Upper lobe of left lung (tissue), 4 donors: Measurements from ENCODE around the gene PTGER1.

Source experiments
- CTCF ChIP-seq, 6 experiments: fragments of 450-650 bp in 4 of 6; fragments of 200-600 bp in 2 of 6; sonication (generic) in 2 of 6; IDR thresholded peaks; one replicate each; pipeline ENCODE4 v1.5.1; 2016 to 2019; ENCODE audit warnings: antibody characterized with exemption in 6 of 6
- POLR2A ChIP-seq, 4 donors: fragments of 450-650 bp; IDR thresholded peaks; one replicate each; pipeline ENCODE4 v1.5.1; 2016 to 2017; ENCODE audit warnings: antibody characterized with exemption in 4 of 4, mild to moderate bottlenecking in 2 of 4
- POLR2AphosphoS5 ChIP-seq, 2 donors: sonication (generic); formaldehyde crosslinking; IDR thresholded peaks; one replicate each; pipeline ENCODE4 v1.5.1; 2017; ENCODE audit warnings: antibody characterized with exemption in 2 of 2

- TF ChIP-seq CTCF (IDR thresholded peaks at IDR 0.05) (no peak), POLR2A (IDR thresholded peaks at IDR 0.05) (peak in 1 of 4 donors; percentile 21), POLR2AphosphoS5 (IDR thresholded peaks at IDR 0.05) (peak in 1 of 2 donors; percentile 79)
Measured at GRCh38 chr19:14440049-14440448, 35.1 kb downstream of the PTGER1 start.
